ENCODE results near the gene NRAP.

Gene NRAP

DNA sequence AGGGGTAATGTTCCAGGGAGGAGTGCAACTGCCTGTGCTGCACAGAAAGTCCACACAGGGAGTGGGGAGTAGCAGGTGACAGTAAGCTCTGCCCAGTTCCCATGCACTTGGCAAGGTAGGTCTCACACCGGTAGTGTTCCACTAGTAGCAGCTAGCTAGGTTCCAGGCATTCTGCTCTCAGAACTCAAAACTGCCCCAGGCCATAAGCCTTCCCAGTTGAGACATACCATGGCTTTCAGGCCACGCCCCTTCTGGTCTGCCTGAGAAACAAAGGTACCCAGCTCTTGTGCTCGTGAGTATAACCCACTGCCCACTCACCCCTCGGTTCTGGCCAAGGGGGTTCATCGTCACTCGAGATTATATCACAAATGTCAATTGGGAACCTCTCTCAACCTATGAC lies 28.4 kb upstream of the NRAP start:
- no peak for TF ChIP-seq ZFX (IDR thresholded peaks at IDR 0.05; ENCODE audit: borderline replicate concordance)
- TF ChIP-seq, protein P1, sequence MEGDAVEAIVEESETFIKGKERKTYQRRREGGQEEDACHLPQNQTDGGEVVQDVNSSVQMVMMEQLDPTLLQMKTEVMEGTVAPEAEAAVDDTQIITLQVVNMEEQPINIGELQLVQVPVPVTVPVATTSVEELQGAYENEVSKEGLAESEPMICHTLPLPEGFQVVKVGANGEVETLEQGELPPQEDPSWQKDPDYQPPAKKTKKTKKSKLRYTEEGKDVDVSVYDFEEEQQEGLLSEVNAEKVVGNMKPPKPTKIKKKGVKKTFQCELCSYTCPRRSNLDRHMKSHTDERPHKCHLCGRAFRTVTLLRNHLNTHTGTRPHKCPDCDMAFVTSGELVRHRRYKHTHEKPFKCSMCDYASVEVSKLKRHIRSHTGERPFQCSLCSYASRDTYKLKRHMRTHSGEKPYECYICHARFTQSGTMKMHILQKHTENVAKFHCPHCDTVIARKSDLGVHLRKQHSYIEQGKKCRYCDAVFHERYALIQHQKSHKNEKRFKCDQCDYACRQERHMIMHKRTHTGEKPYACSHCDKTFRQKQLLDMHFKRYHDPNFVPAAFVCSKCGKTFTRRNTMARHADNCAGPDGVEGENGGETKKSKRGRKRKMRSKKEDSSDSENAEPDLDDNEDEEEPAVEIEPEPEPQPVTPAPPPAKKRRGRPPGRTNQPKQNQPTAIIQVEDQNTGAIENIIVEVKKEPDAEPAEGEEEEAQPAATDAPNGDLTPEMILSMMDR (IDR thresholded peaks at IDR 0.05) = no peak
- H3K27ac ChIP-seq = no peak overlapping the region

DNA sequence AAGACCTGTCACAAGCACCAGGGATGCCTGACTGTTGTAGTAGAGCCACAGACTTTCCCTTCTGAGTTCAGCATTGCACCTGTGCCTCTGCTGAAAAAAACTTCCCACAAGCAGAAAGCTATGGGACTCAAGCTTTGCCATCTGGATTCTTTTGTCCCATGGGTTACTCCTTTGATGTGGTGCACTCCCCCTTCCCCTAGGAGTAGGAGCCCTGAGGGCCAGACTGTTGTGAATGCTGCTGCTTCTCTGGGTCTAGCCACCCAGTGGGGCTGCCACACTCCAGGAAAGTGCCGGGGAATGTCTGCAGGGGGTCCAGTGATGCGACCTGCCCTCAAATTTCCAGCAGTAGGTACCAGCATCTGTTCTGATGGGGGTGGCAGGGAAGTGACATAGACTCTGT lies 27.5 kb upstream of the NRAP start:
- TF ChIP-seq, protein P1 (IDR thresholded peaks at IDR 0.05) = no peak
- no peak for TF ChIP-seq ZFX (IDR thresholded peaks at IDR 0.05; ENCODE audit: borderline replicate concordance)
- no peak overlapping the region for H3K27ac ChIP-seq

DNA sequence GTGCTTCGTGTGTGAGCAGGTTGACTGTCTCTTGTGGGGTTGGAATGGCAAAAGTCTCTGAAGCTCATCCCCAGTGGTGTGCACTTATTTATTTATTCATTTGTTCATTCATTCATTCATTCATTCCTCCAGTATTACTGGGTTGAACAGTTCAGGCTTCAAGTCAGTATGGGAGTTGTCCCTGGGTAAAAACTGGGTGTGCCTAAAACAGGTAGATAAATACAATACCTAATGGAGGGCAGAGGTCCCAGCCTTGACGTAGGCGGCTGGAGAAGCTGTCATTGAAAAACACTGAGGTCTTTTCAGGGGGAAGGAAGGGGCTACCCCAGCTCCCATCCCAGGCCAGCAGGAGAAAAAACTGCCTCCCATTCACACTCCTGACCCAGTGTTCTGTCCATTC lies 26.9 kb upstream of the NRAP start:
- H3K27ac ChIP-seq = no peak overlapping the region
- TF ChIP-seq, protein P1 (IDR thresholded peaks at IDR 0.05) = no peak
- TF ChIP-seq ZFX (IDR thresholded peaks at IDR 0.05; ENCODE audit: borderline replicate concordance) = no peak

DNA sequence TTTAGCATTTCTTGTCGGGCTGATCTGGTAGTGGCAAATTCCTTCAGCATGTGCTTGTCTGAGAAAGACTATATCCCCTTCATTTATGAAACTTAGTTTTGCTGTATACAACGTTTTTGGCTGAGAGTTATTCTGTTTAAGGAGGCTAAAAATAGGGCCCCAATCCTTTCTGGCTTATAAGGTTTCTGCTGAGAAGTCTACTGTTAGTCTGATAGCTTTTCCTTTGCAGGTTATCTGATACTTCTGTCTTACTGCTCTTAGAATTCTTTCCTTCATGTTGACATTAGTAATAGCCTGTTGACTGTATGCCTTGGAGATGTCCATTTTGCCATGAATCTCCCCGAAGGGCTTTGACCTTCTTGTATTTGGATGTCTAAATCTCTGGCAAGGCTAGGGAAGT lies 25.7 kb upstream of the NRAP start:
- TF ChIP-seq, protein P1 (IDR thresholded peaks at IDR 0.05) = no peak
- no peak for TF ChIP-seq ZFX (IDR thresholded peaks at IDR 0.05; ENCODE audit: borderline replicate concordance)
- H3K27ac ChIP-seq = no peak overlapping the region

DNA sequence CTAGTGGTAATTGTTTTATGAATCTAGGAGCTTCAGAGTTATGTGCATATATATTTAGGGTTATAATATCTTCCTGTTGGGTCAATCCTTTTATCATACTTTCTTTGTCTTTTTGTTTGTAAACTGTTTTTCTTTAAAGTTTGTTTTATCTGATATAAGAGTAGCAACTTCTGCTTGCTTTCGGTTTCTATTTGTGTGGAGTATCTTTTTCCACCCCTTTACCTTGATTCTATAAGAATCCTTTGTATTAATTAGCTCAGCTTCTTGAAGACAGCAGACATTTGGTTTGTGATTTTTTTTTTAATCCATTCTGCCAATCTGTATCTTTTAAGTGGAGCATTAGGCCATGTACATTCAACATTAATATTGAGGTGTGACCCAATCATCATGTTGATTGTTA lies 25.2 kb upstream of the NRAP start:
- TF ChIP-seq, protein P1 (IDR thresholded peaks at IDR 0.05) = no peak
- TF ChIP-seq ZFX (IDR thresholded peaks at IDR 0.05; ENCODE audit: borderline replicate concordance) = no peak
- H3K27ac ChIP-seq = no peak overlapping the region

DNA sequence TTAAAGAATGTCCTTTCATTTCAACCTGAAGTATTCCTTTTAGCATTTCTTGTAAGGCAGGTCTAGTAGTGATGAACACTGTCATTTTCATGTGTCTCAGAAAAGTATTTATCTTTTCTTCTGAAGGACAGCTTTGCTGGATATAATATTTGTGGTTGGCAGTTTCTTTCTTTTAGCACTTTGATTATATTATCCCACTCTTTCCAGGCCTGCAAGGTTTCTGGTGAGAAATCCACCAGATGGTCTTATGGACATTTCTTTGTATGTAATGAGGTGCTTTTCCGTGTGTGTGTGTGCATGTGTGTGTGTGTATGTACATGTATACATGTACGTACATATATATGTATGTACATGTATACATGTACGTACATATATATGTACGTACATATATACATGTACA lies 23.2 kb upstream of the NRAP start:
- TF ChIP-seq, protein P1 (IDR thresholded peaks at IDR 0.05) = no peak
- TF ChIP-seq ZFX (IDR thresholded peaks at IDR 0.05; ENCODE audit: borderline replicate concordance) = no peak
- H3K27ac ChIP-seq = no peak overlapping the region

DNA sequence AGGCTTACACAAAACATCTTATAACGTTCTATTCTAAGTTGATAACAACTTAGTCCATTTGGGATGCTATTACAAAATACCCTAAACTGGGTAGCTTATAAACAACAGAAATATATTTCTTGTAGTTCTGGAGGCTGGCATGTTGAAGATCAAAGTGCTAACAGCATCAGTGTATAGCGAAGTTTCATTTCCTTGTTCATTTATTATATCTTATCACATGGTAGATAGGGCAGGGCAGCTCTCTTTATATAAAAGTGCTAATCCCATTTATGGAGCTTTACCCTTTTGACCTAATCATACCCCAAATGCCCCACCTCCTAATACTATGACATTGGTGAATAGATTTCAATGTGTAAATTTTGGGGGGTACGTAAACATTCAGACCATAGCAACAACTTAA lies 22.2 kb upstream of the NRAP start:
- TF ChIP-seq, protein P1 (IDR thresholded peaks at IDR 0.05) = no peak
- TF ChIP-seq ZFX (IDR thresholded peaks at IDR 0.05; ENCODE audit: borderline replicate concordance) = no peak
- H3K27ac ChIP-seq = no peak overlapping the region

Measured in 22Rv1 (cell line).